Activated CD4-positive, alpha-beta T cell treated with anti-CD3 and anti-CD28 coated beads, Interleukin-2, amount 10 ng/mL, durations not matched to agents 24 days and 14 days (primary cell): ENCODE data around the gene PRR33. TPM values are rescaled to one million over a fixed set of nuclear protein-coding genes. Genes with fewer than 3 reads are reported as not detected.
A peak's percentile ranks its signal among the peaks of the same experiment; 100 is the strongest.

ENCODE experiments used
- DNase-seq: peaks from one replicate; pipeline ENCODE4 v3.0.0; 2022
- H3K27ac Mint-ChIP-seq: one replicate; pipeline ENCODE4 v1.8.0; 2022; ENCODE audit warnings: mild to moderate bottlenecking, mixed read lengths
- H3K27me3 Mint-ChIP-seq: one replicate; pipeline ENCODE4 v1.8.0; 2022; ENCODE audit warnings: mixed read lengths
- H3K36me3 Mint-ChIP-seq: one replicate; pipeline ENCODE4 v1.8.0; 2022; ENCODE audit warnings: low read depth, mild to moderate bottlenecking, mixed read lengths
- H3K4me1 Mint-ChIP-seq: one replicate; pipeline ENCODE4 v1.8.0; 2021; ENCODE audit warnings: mixed read lengths
- H3K4me3 Mint-ChIP-seq: one replicate; pipeline ENCODE4 v1.8.0; 2022; ENCODE audit warnings: mild to moderate bottlenecking, moderate library complexity, mixed read lengths
- H3K9me3 Mint-ChIP-seq: one replicate; pipeline ENCODE4 v1.8.0; 2021; ENCODE audit warnings: mixed read lengths
- intact Hi-C: fragments of 100-400 bp; cut with micrococcal nuclease; formaldehyde crosslinking; loops from one replicate; pipeline ENCODE4 v1.15.1; 2023
- total RNA-seq: library from RNA; stranded (reverse); gene quantifications from 2 replicates; pipeline ENCODE4 v1.2.3, GENCODE V29; 2022

The PRR33 gene
- total RNA-seq, 1 donor from 2014 or later, result not detected

- Mint-ChIP-seq H3K27me3 (no peaks in the 10 kb centered on the region), H3K9me3 (peaks cover 7% of the 10 kb centered on the region), H3K4me3 (no peak overlapping the region), H3K36me3 (peaks cover 2% of the 10 kb centered on the region), H3K27ac (no peak overlapping the region), H3K4me1 (peaks cover 3% of the 10 kb centered on the region)
- intact Hi-C loops, result loop anchor here (5.0 kb wide), 2 partner anchors 34 to 64 kb away; partner anchors contain the start of gene LSP1
- DNase-seq, result peak; percentile 61
Observed at GRCh38 chr11:1916132-1916985, 24.7 kb upstream of the PRR33 start.

GRCh38 chr11:1915795-1916131 lies 24.1 kb upstream of the PRR33 start:
- Mint-ChIP-seq H3K4me3 (no peak overlapping the region), H3K4me1 (peaks cover 3% of the 10 kb centered on the region), H3K9me3 (peaks cover 7% of the 10 kb centered on the region), H3K27ac (peak overlapping the region; percentile 56), H3K27me3 (no peaks in the 10 kb centered on the region), H3K36me3 (peaks cover 2% of the 10 kb centered on the region)
- no peak for DNase-seq
- intact Hi-C loops, result loop anchor here (5.0 kb wide), 2 partner anchors 33 to 63 kb away; partner anchors contain the start of gene LSP1

DNA sequence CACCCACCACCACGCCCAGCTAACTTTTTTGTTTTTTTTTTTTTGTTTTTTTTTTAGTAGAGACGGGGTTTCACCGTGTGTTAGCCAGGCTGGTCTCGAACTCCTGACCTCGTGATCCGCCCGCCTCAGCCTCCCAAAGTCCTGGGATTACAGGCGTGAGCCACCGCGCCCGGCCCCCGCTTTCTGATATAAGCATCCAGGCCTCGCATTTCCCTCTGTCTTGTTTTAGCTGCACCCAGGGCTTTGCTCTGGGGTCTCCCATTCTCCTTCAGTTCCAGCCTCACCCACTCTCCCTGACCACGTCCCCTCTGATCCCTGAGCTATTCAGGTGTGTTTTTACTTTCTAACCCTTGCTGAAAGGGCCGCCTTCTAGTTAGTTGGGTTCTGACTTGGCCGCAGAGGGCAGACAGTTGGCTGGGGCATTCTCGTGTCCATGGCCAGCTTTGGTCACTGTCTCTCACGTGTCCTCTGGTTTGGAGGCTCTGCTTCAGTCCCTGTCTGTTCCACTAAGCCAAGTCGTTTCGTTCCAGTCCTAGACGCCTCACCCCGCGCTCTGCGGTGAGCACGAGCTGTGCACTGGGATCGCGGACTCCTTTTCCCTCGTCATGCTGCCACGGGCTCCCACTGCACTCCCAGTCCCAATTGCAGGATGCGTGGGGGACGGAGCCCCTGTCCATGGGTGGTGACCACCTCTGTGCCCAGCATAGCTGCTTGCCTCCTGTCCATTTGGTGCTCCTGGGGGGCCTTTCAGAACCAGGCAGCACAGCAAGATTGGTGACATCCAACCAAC lies 21.8 kb upstream of the PRR33 start:
- Mint-ChIP-seq H3K36me3 (peaks cover 2% of the 10 kb centered on the region), H3K4me3 (no peak overlapping the region), H3K27me3 (peaks cover 1% of the 10 kb centered on the region), H3K9me3 (peaks cover 7% of the 10 kb centered on the region), H3K27ac (no peak overlapping the region), H3K4me1 (peaks cover 3% of the 10 kb centered on the region)
- no peak for DNase-seq
- intact Hi-C loops, result loop anchor here (1.0 kb wide), 1 partner anchor 25 kb away; no protein-coding TSS in a partner anchor

GRCh38 chr11:1912289-1912878 lies 20.7 kb upstream of the PRR33 start:
- no peak for DNase-seq
- intact Hi-C loops, result no loop called here
- peaks cover 2% of the 10 kb centered on the region for H3K36me3 Mint-ChIP-seq

DNA sequence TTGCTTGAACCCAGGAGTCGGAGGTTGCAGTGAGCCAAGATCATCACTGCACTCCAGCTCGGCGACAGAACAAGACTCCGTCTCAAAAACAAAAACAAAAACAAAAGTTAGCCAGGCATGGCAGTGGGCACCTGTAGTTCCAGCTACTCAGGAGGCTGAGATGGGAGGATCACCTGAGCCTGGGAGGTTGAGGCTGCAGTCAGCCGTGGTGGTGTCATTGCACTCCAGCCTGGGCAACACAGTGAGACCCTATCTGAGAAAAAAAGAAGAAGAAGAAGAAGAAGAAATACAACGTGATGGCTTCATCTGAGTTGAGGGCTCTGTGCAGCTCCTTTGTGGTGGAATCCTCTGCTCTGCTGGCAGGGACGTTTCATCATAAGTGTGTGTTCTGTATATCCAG lies 17.8 kb upstream of the PRR33 start:
- Mint-ChIP-seq H3K4me1 (no peaks in the 10 kb centered on the region), H3K4me3 (no peak overlapping the region), H3K27me3 (peaks cover 11% of the 10 kb centered on the region), H3K36me3 (no peaks in the 10 kb centered on the region), H3K27ac (no peak overlapping the region), H3K9me3 (no peaks in the 10 kb centered on the region)
- DNase-seq, result no peak
- intact Hi-C loops, result no loop called here

More at GRCh38 chr11:1912289-1912878, 20.7 kb upstream of the PRR33 start:
- Mint-ChIP-seq H3K27me3 (peaks cover 4% of the 10 kb centered on the region), H3K9me3 (peaks cover 7% of the 10 kb centered on the region), H3K4me3 (no peak overlapping the region), H3K4me1 (peaks cover 3% of the 10 kb centered on the region), H3K27ac (no peak overlapping the region)

DNA sequence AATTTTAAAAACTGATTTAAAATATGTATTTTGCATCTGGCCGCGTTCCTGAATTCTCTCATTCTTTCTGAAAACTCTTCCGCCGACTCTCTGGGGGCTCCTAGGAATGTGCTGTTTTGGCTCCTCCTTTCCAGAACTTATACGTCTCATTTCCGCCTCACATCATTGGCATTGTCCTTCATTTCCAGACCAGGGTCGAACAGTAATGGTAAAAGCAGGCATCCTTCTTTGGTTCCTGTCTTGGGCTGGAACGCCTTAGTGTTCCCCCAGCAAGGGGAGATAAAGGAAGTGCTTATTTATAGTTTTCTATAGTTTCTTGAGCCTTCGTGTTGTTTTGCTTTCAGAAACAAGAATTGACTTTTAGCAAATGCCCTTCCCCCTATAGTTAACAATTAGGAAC lies 16.9 kb upstream of the PRR33 start:
- Mint-ChIP-seq H3K4me1 (no peaks in the 10 kb centered on the region), H3K27me3 (peaks cover 11% of the 10 kb centered on the region), H3K36me3 (no peaks in the 10 kb centered on the region), H3K4me3 (no peak overlapping the region), H3K9me3 (no peaks in the 10 kb centered on the region), H3K27ac (no peak overlapping the region)
- intact Hi-C loops, result no loop called here
- no peak for DNase-seq

- Mint-ChIP-seq H3K27ac (no peak overlapping the region), H3K9me3 (no peaks in the 10 kb centered on the region), H3K4me3 (no peak overlapping the region), H3K4me1 (no peaks in the 10 kb centered on the region), H3K36me3 (no peaks in the 10 kb centered on the region), H3K27me3 (peaks cover 11% of the 10 kb centered on the region)
- no peak for DNase-seq
- intact Hi-C loops, result no loop called here
Observed at GRCh38 chr11:1906611-1907423, 15.1 kb upstream of the PRR33 start.

DNA sequence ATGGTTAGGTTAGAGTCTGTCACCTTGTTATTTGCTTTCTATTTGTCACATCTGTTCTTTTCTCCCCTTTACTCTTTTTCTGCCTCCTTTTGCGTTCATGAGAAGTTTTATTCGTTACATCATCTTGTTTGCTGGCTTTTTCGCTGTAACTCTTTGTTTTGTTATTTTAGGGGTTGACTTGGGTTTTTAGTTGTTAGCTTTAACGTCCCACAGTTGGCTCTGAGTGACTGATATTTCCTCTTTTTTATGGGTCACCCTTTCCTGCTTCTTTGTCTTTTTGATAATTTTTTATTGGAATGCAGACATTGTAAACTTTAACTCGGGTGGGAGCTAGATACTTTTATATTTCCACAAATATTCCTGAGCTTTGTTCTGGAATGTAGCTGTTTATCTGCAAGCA lies 14.5 kb upstream of the PRR33 start:
- intact Hi-C loops, result no loop called here
- Mint-ChIP-seq H3K36me3 (no peaks in the 10 kb centered on the region), H3K4me1 (no peaks in the 10 kb centered on the region), H3K9me3 (no peaks in the 10 kb centered on the region), H3K4me3 (no peak overlapping the region), H3K27ac (no peak overlapping the region), H3K27me3 (peaks cover 11% of the 10 kb centered on the region)
- no peak for DNase-seq

GRCh38 chr11:1899686-1900085 lies 8.0 kb upstream of the PRR33 start:
- Mint-ChIP-seq H3K4me3 (no peak overlapping the region), H3K9me3 (no peaks in the 10 kb centered on the region), H3K27me3 (peaks cover 33% of the 10 kb centered on the region), H3K36me3 (no peaks in the 10 kb centered on the region), H3K27ac (no peak overlapping the region), H3K4me1 (peaks cover 2% of the 10 kb centered on the region)
- DNase-seq, result no peak
- intact Hi-C loops, result no loop called here

DNA sequence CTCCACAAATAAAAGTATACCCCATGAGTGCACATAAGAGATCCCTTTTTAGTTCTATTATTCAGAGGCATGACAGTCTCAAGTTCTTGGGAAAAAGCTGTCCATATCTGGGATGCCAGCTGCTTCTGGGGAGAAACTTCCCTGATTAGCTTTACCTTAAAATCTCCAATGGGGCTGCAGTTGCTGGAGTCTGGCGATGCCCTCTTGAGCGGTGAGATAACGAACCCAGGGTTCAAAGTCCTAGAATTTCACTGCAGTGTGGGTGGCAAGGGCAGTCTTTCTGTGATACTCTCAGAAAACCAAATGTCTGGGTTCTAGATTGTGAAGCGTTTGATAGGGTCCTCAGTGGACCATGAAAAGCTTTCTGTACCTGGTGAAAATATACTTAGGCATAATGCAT lies 7.4 kb upstream of the PRR33 start:
- Mint-ChIP-seq H3K27ac (no peak overlapping the region), H3K4me1 (peaks cover 2% of the 10 kb centered on the region), H3K27me3 (peaks cover 33% of the 10 kb centered on the region), H3K9me3 (no peaks in the 10 kb centered on the region), H3K4me3 (no peak overlapping the region), H3K36me3 (no peaks in the 10 kb centered on the region)
- intact Hi-C loops, result no loop called here
- DNase-seq, result no peak

GRCh38 chr11:1896923-1897322 lies 5.2 kb upstream of the PRR33 start:
- peaks cover 10% of the 10 kb centered on the region for H3K4me1 Mint-ChIP-seq
- H3K27ac Mint-ChIP-seq, result no peak overlapping the region
- no peak overlapping the region for H3K4me3 Mint-ChIP-seq
- intact Hi-C loops, result no loop called here
- DNase-seq, result no peak
- peaks cover 33% of the 10 kb centered on the region for H3K27me3 Mint-ChIP-seq
- peaks cover 15% of the 10 kb centered on the region for H3K9me3 Mint-ChIP-seq
- peaks cover 11% of the 10 kb centered on the region for H3K36me3 Mint-ChIP-seq

DNA sequence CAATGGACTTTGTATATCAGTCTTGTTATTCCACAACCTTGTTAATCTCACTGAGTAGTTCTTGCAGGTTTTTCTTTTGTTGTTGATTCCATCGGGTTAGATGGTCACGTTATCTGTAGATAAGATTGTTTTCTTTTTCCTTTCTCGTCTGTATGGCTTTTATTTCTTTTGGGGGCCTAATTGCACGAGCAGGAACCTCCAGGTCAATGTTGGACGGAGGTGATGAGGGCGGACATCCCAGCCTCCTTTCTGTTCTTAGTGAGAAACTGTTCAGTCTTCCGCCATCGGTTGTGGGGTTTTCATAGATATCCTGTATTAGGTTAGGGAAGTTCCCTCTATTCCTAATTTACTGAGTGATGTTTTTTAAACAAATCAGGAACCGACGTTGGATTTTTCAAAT lies 4.8 kb upstream of the PRR33 start:
- no peak overlapping the region for H3K27ac Mint-ChIP-seq

DNA sequence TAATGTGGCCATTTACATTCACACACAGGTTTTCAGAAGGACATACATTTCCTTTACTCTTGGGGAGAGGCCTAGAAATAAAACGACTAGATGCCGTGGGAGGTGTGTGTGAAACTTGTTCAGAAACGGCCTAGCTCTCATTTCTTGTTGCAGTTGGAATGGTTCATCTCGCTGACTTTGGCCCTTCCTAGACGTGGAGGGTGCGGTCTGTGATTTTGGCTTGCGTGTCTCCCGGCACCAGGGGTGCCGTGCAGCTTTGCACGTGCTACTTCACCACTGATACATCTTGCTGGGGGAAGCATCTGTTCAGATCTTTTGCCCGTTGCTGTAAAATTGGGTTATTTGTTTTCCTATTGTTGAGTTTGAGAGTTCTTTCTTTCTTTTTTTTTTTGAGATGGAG lies 3.1 kb upstream of the PRR33 start:
- intact Hi-C loops, result loop anchor here (1.0 kb wide), 1 partner anchor 45 kb away; no protein-coding TSS in a partner anchor
- Mint-ChIP-seq H3K9me3 (peaks cover 15% of the 10 kb centered on the region), H3K4me1 (peaks cover 12% of the 10 kb centered on the region), H3K4me3 (no peak overlapping the region), H3K27me3 (peaks cover 27% of the 10 kb centered on the region), H3K36me3 (peaks cover 12% of the 10 kb centered on the region), H3K27ac (no peak overlapping the region)
- no peak for DNase-seq

More for the DNA sequence above, 4.8 kb upstream of the PRR33 start:
- H3K27me3 Mint-ChIP-seq, result peaks cover 33% of the 10 kb centered on the region
- peaks cover 10% of the 10 kb centered on the region for H3K4me1 Mint-ChIP-seq
- H3K4me3 Mint-ChIP-seq, result no peak overlapping the region
- no peak for DNase-seq
- peaks cover 12% of the 10 kb centered on the region for H3K36me3 Mint-ChIP-seq
- H3K9me3 Mint-ChIP-seq, result peaks cover 15% of the 10 kb centered on the region
- intact Hi-C loops, result no loop called here
